GM18870 (cell line): ENCODE measurements around the gene ANKRD17.
"Not testable (repeated sequence)": the region's sequence is repeated elsewhere in the genome, so short reads cannot be mapped to it uniquely, and the experiment has no call there.

Experiments used
- ATAC-seq: cut with Tn5 transposase; IDR thresholded peaks from one replicate; pipeline ENCODE4 v1.9.1; 2021; ENCODE audit warnings: moderate library complexity; ENCODE audit not compliant: unreplicated experiment

Gene ANKRD17

DNA sequence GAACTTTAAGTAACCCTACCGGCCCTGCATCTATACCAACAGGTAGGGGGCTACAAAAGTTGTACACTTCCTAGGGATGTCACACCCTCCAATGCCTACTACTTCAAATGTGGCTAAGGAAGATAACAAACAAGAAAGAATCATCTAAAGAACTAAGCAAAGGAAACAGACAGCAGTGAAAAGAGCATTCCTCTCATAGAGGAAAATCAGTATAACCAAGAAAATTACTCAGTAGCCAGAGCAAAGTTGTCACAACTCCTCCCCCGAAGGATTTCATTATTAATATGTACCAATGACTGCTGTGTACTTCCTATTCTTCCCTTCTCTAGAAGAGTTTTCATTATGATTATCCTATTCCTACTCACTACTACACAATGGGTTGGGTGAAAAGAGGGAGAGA lies 12.6 kb downstream of the ANKRD17 start:
- no peak for ATAC-seq

DNA sequence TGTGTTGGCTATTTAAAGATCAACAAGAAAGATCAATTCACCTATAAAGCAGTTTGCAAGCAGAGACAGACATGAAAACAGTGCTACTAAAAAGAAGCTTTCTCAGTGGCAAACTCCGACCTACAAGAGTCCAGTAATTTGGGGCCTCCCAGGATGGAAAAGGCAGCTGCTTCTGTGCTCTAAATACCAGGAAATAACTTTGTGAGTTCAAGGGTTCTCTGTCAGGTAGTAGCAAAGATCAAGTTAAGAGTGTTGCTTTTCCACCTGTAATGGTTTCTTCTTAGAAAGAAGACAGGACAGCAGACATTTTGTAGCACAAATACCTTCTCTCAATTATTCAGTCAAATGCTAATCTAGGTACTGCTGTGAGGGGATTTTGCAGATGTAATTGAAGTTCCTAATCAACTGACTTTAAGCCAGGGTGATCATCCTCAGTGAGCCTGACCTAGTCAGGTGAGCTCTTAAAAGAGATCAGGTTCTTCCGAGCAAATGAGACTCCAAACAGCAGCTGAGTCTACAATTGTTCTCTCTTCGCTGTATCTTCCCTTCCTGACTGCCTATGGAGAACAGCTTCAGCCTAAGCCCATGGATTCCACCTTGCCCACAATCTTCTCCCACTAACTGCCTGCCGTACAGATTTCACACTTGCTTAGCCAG lies 13.5 kb downstream of the ANKRD17 start:
- no peak for ATAC-seq

DNA sequence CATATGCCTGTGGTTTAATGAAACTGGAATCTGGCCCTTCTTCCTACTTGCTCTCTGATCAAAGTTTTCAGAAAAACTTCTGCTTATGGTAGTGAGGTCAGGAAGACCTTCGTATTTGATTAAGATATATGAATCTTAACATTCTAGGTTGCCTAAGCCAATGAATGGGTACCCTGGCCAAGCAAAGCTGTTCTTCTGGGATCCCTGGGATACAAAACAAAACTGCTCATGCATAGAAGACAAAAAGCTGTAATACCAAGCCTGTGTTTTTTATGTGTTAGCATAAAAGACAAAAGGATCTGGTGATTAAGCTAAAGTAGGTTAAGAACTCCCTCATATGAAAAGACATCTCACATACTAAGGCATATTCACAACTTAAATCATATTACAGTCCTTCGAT lies 21.6 kb downstream of the ANKRD17 start:
- no peak for ATAC-seq

- no peak for ATAC-seq
Observed at GRCh38 chr4:73236151-73236550, 22.4 kb downstream of the ANKRD17 start.

GRCh38 chr4:73234712-73235111 lies 23.9 kb downstream of the ANKRD17 start:
- ATAC-seq, result no peak

GRCh38 chr4:73231518-73232487 lies 26.8 kb downstream of the ANKRD17 start:
- ATAC-seq, result no peak

GRCh38 chr4:73230865-73231517 lies 27.6 kb downstream of the ANKRD17 start:
- ATAC-seq, result no peak

DNA sequence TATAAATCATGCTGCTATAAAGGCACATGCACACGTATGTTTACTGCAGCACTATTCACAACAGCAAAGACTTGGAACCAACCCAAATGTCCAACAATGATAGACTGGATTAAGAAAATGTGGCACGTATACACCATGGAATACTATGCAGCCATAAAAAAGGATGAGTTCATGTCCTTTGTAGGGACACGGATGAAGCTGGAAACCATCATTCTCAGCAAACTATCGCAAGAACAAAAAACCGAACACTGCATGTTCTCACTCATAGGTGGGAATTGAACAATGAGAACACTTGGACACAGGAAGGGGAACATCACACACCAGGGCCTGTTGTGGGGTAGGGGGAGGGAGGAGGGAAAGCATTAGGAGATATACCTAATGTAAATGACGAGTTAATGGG lies 29.8 kb downstream of the ANKRD17 start:
- not testable (repeated sequence) for ATAC-seq

- ATAC-seq, result no peak
Observed at GRCh38 chr4:73224886-73225285, 33.7 kb downstream of the ANKRD17 start.

DNA sequence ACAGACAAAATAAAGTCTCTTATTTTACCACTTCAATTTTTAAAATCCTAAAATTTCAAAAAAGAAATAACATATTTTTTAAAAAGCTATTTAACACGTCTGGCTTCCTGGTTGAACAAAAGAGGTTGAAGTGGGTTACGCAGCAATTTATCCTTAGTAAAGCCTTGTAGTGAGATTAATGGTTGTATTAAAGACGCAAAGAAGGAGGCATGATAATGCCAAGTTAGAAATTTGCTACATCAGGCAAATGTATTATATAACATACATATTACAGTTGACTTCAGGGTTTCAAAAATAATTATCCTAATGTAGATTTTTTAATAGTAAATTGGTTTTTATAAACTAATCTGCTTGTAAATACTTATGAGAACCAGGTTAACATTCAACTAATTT lies 35.3 kb downstream of the ANKRD17 start:
- no peak for ATAC-seq

DNA sequence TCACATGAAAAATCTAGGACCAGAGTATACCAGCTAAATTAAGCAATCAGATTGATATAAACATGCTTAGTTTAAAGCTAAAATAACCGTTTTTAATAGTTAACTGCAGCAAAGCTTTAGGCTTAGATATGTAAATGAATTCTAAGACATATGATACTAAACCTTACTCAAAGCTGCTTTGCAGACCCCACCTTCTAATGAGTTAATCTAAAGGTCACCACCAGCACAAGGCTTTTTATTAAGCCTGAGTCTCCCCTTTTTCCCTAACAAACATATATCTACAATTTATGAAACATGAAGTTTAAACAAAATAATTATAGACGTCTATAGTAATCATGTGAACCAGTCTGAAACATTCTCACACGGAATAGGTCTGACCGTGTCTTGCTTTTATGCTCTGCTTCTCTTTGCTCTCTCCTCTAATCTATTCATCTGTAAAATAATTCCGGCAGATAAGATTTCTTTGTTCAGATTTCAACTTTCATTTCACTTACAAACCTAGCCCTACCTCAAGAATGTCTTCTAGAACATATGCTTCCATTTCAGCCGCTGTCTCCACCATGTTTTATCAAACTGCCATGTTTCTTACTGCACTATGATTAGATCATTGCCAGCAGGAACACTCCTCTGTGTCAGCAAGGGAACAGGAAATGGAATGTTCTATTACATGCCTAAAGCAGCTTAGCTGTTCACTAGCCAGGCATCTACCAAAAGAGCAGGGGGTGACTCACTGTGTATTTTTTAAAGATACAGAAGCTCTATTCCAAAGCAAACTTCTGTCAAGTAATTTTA lies 35.9 kb downstream of the ANKRD17 start:
- ATAC-seq, result peak; percentile 98

DNA sequence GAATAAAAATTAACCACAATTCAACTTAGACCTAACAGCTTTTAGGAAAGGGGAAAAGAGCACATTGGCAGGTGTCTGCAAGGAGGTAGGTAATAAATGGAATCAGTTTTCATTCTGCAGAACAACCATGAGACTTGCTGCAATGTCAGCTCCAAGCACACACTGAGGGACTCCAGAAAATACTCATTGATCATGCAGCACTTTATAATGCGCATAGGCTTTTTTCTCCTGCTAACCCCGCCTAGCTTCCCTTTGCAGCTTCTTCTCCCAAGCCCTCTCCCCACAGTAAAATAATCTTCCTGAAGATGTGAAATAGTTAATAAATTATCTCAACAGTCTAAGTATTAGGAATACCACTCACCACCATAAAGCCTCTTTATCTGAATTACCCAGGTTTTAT lies 36.9 kb downstream of the ANKRD17 start:
- no peak for ATAC-seq

DNA sequence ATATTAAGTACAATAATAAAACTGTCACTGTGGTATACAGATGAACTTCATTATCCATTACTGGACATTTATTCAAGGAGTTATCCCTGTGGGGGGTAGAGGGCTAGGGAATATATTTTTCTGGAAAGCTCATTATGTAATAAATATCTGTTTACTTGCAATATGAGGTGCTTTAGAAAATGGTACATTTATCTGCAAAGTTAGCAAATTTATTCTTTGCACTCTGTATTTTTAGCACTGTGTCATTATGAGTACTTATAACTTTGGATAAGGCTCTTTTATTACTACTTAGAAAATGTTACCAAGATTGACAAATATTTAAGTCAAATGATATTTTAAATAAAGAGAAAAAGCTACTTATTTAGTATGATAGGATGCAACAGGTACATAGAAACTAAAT lies 37.8 kb downstream of the ANKRD17 start:
- no peak for ATAC-seq

DNA sequence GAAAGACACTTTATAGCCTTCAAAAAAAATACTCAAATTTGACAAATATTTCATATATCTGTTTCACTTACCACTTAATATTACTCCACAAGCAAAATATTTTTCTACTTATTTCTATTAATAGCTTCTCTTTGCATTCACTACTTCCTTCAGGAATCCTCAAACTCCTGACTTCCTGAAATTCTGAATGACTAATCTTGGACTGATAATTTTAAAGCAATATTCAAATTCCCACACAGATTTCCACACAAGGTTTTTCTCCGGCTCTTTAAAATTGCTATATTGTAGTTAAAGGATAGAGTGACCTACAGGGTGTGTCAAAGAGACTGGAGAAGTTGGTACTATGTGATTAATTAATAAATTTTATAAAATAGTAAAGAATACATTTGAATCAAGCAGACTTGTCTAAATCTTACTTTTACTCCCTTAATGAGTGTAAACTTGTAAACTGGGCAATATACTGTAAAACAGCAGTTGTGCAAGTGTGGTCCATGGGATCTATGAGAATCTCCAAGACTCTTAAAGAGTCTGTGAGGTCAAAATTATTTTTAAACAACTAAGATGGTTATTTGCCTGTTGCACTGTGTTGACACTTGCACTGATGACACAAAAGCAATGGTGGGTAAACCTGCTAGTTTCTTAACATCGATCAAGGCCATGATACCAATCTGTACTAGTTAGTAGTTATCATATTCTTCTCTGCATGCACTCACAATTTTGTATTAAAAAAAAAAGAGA lies 44.5 kb downstream of the ANKRD17 start:
- no peak for ATAC-seq

DNA sequence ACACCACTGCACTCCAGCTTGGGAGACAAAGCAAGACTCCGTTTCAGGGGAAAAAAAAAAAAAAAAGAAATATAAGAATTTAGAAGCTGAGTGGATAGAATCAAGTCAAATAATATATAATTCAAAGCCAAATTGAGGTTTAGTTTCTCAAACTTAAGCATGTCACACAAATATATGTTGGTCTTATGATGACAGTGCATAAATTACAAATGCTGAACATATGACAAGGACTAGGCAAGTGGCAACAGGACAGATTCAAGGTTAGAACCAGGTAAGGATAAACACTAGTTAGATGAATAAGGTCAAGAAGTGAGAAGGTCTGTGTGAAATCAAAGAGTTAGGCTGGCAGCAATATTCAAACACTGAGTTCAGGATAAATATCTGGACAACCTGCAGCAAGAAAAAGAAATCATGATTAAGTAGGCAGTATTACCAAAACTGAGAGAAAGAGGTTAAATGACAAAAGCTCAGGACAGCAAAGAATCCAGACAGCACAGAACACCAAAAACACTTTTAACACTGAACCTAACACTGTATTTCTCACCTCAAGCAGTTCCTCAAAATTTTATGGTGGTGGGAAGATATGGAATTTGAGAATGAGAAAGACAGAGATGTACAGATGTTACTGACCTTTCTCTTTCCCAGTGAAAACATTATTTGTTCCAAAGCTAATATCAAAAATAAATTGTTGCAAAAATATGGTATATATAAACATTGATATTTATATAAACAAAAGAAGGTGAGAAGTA lies 45.4 kb downstream of the ANKRD17 start:
- ATAC-seq, result no peak

GRCh38 chr4:73211968-73212367 lies 46.6 kb downstream of the ANKRD17 start:
- ATAC-seq, result no peak

DNA sequence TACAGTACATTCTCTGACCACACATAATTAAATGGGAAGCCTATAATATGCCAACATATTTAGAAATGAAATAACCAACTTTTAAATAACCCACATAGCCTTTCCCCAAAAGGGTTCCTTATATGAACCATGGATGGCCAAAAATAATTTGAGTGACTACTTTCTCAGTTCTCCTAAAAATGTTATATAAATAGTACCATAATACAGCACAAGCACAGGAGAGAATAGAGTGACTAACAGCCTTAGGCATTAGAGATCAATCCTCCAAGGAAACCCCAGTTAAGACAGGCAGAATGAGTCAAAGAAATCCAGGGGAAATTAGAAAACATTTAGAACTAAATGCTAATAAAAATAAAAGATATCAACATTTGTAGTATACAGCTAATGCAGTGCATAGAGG lies 50.2 kb downstream of the ANKRD17 start:
- ATAC-seq, result no peak

GRCh38 chr4:73206236-73206635 lies 52.4 kb downstream of the ANKRD17 start:
- ATAC-seq, result no peak

DNA sequence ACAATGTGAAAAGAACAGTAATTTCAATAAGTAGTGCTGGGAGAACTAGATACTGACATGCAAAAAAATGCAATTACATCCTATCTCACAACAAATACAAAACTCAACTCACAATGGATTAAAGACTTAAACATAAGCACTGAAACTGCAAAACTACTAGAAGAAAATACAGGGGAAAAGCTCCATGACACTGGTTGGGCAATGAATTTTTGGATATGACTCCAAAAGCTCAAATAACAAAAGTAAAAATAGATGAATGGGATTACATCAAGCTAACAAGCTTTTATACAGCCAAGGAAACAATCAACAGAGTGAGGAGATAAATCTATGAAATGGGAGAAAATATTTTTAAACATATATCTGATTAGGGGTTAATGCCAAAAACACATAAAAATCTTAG lies 53.1 kb downstream of the ANKRD17 start:
- ATAC-seq, result no peak

DNA sequence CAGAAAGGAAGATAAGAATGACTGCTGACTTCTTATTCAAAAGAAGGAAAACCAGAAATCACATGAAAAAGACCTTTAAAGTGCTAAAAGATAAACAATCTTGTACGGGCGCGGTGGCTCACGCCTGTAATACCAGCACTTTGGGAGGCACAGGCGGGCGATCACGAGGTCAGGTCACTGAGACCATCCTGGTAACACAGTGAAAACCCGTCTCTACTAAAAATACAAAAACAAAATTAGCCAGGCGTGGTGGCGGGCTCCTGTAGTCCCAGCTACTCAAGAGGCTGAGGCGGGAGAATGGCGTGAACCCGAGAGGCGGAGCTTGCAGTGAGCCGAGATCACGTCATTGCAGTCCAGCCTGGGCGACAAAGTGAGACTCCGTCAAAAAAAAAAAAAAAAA lies 54.6 kb downstream of the ANKRD17 start:
- ATAC-seq, result not testable (repeated sequence)
